ENCODE results near the gene AZI2. TPM values are rescaled to one million over a fixed set of nuclear protein-coding genes. Genes with fewer than 3 reads are reported as not detected.

AZI2 gene
- total RNA-seq, 1 experiment from 2014 or later, result 106 TPM

DNA sequence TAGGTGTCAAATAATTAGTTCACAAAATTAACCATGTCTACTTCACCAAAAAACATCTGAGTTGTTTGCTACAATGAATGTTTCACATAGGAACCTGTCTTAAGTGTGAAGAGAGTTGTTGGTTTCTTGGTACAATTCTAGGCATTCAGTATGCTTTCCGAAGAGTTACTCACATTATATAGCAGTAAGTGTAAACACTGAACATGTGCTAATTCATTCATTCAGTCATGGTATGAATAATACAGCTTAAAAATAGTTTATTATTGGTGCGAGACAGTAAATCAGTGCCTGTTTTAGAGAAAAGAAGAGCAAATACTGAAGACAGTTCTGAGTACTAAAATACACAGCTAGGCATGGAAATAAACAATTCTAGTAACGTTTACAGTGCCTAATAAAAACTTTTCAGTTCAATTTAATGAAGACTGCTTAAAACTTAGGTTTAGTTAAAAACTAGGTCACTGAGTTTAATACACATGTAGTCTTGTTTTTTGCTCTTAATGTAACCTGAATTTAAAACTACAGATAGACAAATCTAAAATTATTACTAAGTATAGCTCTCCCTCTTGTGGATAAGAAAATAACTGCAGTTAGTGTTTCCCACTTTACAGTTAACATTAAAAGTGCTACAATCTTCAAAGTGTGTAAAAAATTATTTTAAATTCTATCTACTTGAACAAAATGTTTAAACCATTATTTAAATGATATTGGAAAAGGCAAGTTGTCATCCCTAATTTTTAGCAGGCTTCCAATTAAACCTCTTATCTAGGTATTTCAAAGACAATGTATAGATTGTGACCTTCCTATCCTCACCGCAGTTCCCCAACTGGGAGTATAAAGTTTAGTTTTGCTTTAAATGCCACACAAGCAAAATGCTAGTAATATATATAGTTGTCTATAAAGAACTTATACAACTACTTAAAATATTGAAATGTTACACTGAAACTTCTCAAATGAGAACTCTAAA lies 20.2 kb downstream of the AZI2 start:
- no peak for TF ChIP-seq EZH2 (IDR thresholded peaks at IDR 0.05; ENCODE audit: borderline replicate concordance, low read depth, low read length, poor library complexity, severe bottlenecking)
- TF ChIP-seq CTCF (conservative IDR thresholded peaks at IDR 0.05; ENCODE audit: low read depth, low read length), result peak; percentile 78
- peaks cover 46% of the 10 kb centered on the region for H3K36me3 ChIP-seq (ENCODE audit: insufficient read depth, low read length, poor library complexity, severe bottlenecking)
- H3K4me1 ChIP-seq (ENCODE audit: insufficient read depth, low read length, poor library complexity, severe bottlenecking), result no peaks in the 10 kb centered on the region
- no peaks in the 10 kb centered on the region for H3K9me3 ChIP-seq (ENCODE audit: low read depth, low read length, poor library complexity, severe bottlenecking)
- BruUV-seq (replicated peaks), result no TSS peak
- ChIA-PET POLR2A (ENCODE audit: low non-redundant PET) (no interaction called here), CTCF (interaction anchor here (2.7 kb wide), 1 partner anchor 616 kb away, joined by 19 read pairs; no protein-coding TSS in a partner anchor)
- no peak overlapping the region for H3K27ac ChIP-seq (ENCODE audit: low read depth, low read length, poor library complexity, severe bottlenecking)
- no peak overlapping the region for H3K4me3 ChIP-seq (ENCODE audit: low read depth, low read length, poor library complexity, severe bottlenecking)
- H3K27me3 ChIP-seq (replicated peaks; ENCODE audit: insufficient read depth, low read depth, low read length, poor library complexity), result no peaks in the 10 kb centered on the region
- peak; percentile 38 for DNase-seq (ENCODE audit: low spot score)
- intact Hi-C loops (cut with micrococcal nuclease; ENCODE audit: unreplicated experiment), result no loop called here

- ChIA-PET CTCF (no interaction called here), POLR2A (ENCODE audit: low non-redundant PET) (no interaction called here)
- BruUV-seq (replicated peaks), result no TSS peak
- Histone ChIP-seq H3K36me3 (ENCODE audit: insufficient read depth, low read length, poor library complexity, severe bottlenecking) (peaks cover 34% of the 10 kb centered on the region), H3K27ac (ENCODE audit: low read depth, low read length, poor library complexity, severe bottlenecking) (no peak overlapping the region), H3K4me3 (ENCODE audit: low read depth, low read length, poor library complexity, severe bottlenecking) (no peak overlapping the region), H3K27me3 (replicated peaks; ENCODE audit: insufficient read depth, low read depth, low read length, poor library complexity) (no peaks in the 10 kb centered on the region), H3K9me3 (ENCODE audit: low read depth, low read length, poor library complexity, severe bottlenecking) (no peaks in the 10 kb centered on the region), H3K4me1 (ENCODE audit: insufficient read depth, low read length, poor library complexity, severe bottlenecking) (no peaks in the 10 kb centered on the region)
- intact Hi-C loops (cut with micrococcal nuclease; ENCODE audit: unreplicated experiment), result no loop called here
- TF ChIP-seq EZH2 (IDR thresholded peaks at IDR 0.05; ENCODE audit: borderline replicate concordance, low read depth, low read length, poor library complexity, severe bottlenecking) (no peak), CTCF (conservative IDR thresholded peaks at IDR 0.05; ENCODE audit: low read depth, low read length) (no peak)
- DNase-seq (ENCODE audit: low spot score), result no peak
Measured at GRCh38 chr3:28326458-28326926, 22.1 kb downstream of the AZI2 start.

DNA sequence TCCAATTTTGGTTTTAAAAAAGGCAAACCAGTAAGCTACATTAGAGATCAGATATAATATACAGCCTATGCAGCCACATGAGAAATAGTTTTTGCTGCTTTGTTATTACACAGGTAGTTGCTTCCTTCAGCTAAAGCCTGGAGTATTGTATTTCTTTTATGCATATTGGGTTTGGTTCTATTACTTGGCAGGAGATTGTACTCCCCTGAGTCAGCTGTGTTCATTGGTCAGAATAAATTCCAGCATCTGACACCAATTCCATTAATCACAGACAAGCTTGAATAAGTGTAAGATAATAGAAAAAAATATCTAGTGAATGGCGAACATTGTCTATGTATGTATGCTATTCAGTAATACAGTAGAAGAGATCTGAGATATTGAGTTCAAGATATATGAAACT lies 26.2 kb downstream of the AZI2 start:
- no TSS peak for BruUV-seq (replicated peaks)
- Histone ChIP-seq H3K4me1 (ENCODE audit: insufficient read depth, low read length, poor library complexity, severe bottlenecking) (no peaks in the 10 kb centered on the region), H3K9me3 (ENCODE audit: low read depth, low read length, poor library complexity, severe bottlenecking) (no peaks in the 10 kb centered on the region), H3K36me3 (ENCODE audit: insufficient read depth, low read length, poor library complexity, severe bottlenecking) (peaks cover 24% of the 10 kb centered on the region), H3K27me3 (replicated peaks; ENCODE audit: insufficient read depth, low read depth, low read length, poor library complexity) (no peaks in the 10 kb centered on the region), H3K4me3 (ENCODE audit: low read depth, low read length, poor library complexity, severe bottlenecking) (no peak overlapping the region), H3K27ac (ENCODE audit: low read depth, low read length, poor library complexity, severe bottlenecking) (no peak overlapping the region)
- POLR2A ChIA-PET (ENCODE audit: low non-redundant PET), result no interaction called here
- no peak for DNase-seq (ENCODE audit: low spot score)
- CTCF ChIA-PET, result no interaction called here
- intact Hi-C loops (cut with micrococcal nuclease; ENCODE audit: unreplicated experiment), result no loop called here
- no peak for TF ChIP-seq EZH2 (IDR thresholded peaks at IDR 0.05; ENCODE audit: borderline replicate concordance, low read depth, low read length, poor library complexity, severe bottlenecking)
- no peak for TF ChIP-seq CTCF (conservative IDR thresholded peaks at IDR 0.05; ENCODE audit: low read depth, low read length)
